Astrocyte (in vitro differentiated cells and primary cell): ENCODE results near the gene MAPK11. TPM values are rescaled to one million over a fixed set of nuclear protein-coding genes. Genes with fewer than 3 reads are reported as not detected.

ENCODE experiments used
- DNase-seq: peaks from one replicate; pipeline ENCODE4 v3.0.0-alpha.2; 2010; ENCODE audit warnings: low read depth
- FAIRE-seq: peaks from 2 replicates; lab custom pipeline; 2011; peaks lifted over from hg19 to GRCh38; lab: Jason Lieb, UNC
- H2AFZ ChIP-seq: 2 replicates; pipeline ENCODE4 v1.6.0; 2012; ENCODE audit warnings: low read depth, low read length, inconsistent platforms
- H3K27ac ChIP-seq: 2 replicates; pipeline ENCODE4 v1.5.1; 2011; ENCODE audit warnings: low read depth, low read length, inconsistent platforms
- H3K27me3 ChIP-seq: 2 replicates; pipeline ENCODE4 v1.6.0; 2011; ENCODE audit warnings: low read length, inconsistent platforms; ENCODE audit not compliant: insufficient read depth
- H3K36me3 ChIP-seq: 2 replicates; pipeline ENCODE4 v1.5.1; 2011; ENCODE audit warnings: low read length, inconsistent platforms; ENCODE audit not compliant: insufficient read depth
- H3K4me1 ChIP-seq: 2 replicates; pipeline ENCODE4 v1.5.1; 2011; ENCODE audit warnings: low read length, inconsistent platforms; ENCODE audit not compliant: insufficient read depth
- H3K4me2 ChIP-seq: 2 replicates; pipeline ENCODE4 v1.6.0; 2012; ENCODE audit warnings: low read length, inconsistent platforms
- H3K4me3 ChIP-seq: 2 replicates; pipeline ENCODE4 v1.5.1; 2011; ENCODE audit warnings: low read depth, mild to moderate bottlenecking, low read length, inconsistent platforms; ENCODE audit not compliant: insufficient read depth
- H3K79me2 ChIP-seq: 2 replicates; pipeline ENCODE4 v1.6.0; 2012; ENCODE audit warnings: mild to moderate bottlenecking, low read length, inconsistent platforms; ENCODE audit not compliant: insufficient read depth
- H3K9ac ChIP-seq: 2 replicates; pipeline ENCODE4 v1.6.0; 2012; ENCODE audit warnings: mild to moderate bottlenecking, low read length, inconsistent platforms
- H3K9me3 ChIP-seq: 2 replicates; pipeline ENCODE4 v1.5.1; 2012; ENCODE audit warnings: low read depth, mild to moderate bottlenecking, low read length, inconsistent platforms; ENCODE audit not compliant: insufficient read depth
- H4K20me1 ChIP-seq: 2 replicates; pipeline ENCODE4 v1.6.0; 2012; ENCODE audit warnings: low read length, inconsistent platforms; ENCODE audit not compliant: insufficient read depth
- H3K27ac Mint-ChIP-seq: one replicate; pipeline ENCODE4 v1.8.0; 2021; ENCODE audit warnings: mild to moderate bottlenecking, mixed read lengths; ENCODE audit not compliant: unreplicated experiment
- H3K27me3 Mint-ChIP-seq: one replicate; pipeline ENCODE4 v1.8.0; 2021; ENCODE audit warnings: low read depth, mixed read lengths; ENCODE audit not compliant: unreplicated experiment
- H3K36me3 Mint-ChIP-seq: one replicate; pipeline ENCODE4 v1.8.0; 2021; ENCODE audit warnings: low read depth, mixed read lengths; ENCODE audit not compliant: unreplicated experiment
- H3K4me1 Mint-ChIP-seq: one replicate; pipeline ENCODE4 v1.8.0; 2021; ENCODE audit warnings: low read depth, mixed read lengths; ENCODE audit not compliant: unreplicated experiment
- H3K4me3 Mint-ChIP-seq: one replicate; pipeline ENCODE4 v1.8.0; 2021; ENCODE audit warnings: mild to moderate bottlenecking, moderate library complexity, mixed read lengths; ENCODE audit not compliant: unreplicated experiment
- H3K9me3 Mint-ChIP-seq: one replicate; pipeline ENCODE4 v1.8.0; 2021; ENCODE audit warnings: mild to moderate bottlenecking, mixed read lengths; ENCODE audit not compliant: unreplicated experiment
- CTCF ChIP-seq: IDR thresholded peaks from 2 replicates; pipeline ENCODE4 v1.5.1; 2011; ENCODE audit warnings: low read depth, mild to moderate bottlenecking, inconsistent platforms, low read length, moderate library complexity; ENCODE audit not compliant: insufficient read depth
- EZH2 ChIP-seq: IDR thresholded peaks from 2 replicates; pipeline ENCODE4 v1.6.1; 2012; ENCODE audit warnings: mild to moderate bottlenecking, low read length, inconsistent platforms; ENCODE audit not compliant: insufficient read depth
- total RNA-seq: library from RNA; stranded (reverse); gene quantifications from 2 replicates; pipeline ENCODE4 v1.2.1, GENCODE V29; 2021

The MAPK11 gene
- total RNA-seq, 1 donor from 2014 or later: 19.6 TPM

DNA sequence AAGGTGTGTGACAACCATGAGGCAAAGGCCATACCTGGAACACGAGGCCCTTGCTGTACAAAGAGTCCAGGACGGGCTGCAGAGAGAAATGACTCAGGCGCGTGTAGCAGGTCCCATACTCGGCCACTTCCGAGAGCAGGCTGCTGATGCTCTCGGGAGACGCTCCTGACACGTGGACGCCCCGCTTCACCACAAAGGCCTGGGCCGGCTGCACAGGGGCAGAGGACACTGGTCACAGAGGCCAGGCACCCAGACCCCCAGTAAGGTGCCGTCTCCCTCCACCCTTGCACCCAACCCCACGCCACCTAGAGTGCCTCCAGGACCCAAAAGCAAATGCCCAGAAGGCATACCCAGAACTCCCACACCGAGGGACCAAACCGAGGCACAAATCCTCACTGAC lies 40.8 kb downstream of the MAPK11 start:
- no peak overlapping the region for H3K4me3 Mint-ChIP-seq
- H3K9ac ChIP-seq: no peak overlapping the region
- H3K9me3 Mint-ChIP-seq: no peaks in the 10 kb centered on the region
- no peak overlapping the region for H3K27ac Mint-ChIP-seq
- no peak overlapping the region for H3K4me3 ChIP-seq
- H3K27ac ChIP-seq: no peak overlapping the region
- no peak overlapping the region for H2AFZ ChIP-seq
- TF ChIP-seq EZH2 (no peak), CTCF (no peak)
- peaks cover 15% of the 10 kb centered on the region for H3K36me3 Mint-ChIP-seq
- DNase-seq (no peak), FAIRE-seq (no peak)
- peaks cover 42% of the 10 kb centered on the region for H4K20me1 ChIP-seq
- no peaks in the 10 kb centered on the region for H3K36me3 ChIP-seq
- no peaks in the 10 kb centered on the region for H3K4me1 Mint-ChIP-seq
- no peaks in the 10 kb centered on the region for H3K27me3 ChIP-seq
- no peaks in the 10 kb centered on the region for H3K27me3 Mint-ChIP-seq
- H3K9me3 ChIP-seq: no peaks in the 10 kb centered on the region
- H3K4me1 ChIP-seq: no peaks in the 10 kb centered on the region
- no peak overlapping the region for H3K4me2 ChIP-seq
- peaks cover 17% of the 10 kb centered on the region for H3K79me2 ChIP-seq

DNA sequence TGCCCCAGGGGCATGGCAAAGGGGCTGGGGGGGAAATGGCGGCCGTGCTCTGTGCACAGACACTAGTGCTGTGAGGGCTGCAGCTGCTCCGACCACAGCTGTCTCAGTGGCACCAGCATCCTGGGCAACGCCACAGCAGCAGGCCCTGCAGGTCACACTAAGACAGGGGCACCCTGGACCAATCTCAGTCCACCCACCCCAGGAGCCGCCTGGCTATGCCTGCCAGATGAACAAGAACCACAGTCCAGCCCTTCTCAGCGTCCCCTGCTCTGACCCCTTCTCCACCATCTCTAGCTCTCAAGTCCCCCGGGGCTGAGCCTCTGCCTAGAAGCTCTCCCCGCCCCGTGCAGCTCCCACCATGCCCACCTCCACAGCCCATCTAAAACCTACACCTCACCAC lies 41.8 kb downstream of the MAPK11 start:
- Mint-ChIP-seq H3K36me3 (peaks cover 18% of the 10 kb centered on the region), H3K4me1 (no peaks in the 10 kb centered on the region), H3K27ac (peak overlapping the region; percentile 31), H3K27me3 (no peaks in the 10 kb centered on the region), H3K4me3 (no peak overlapping the region), H3K9me3 (no peaks in the 10 kb centered on the region)
- no peak overlapping the region for H2AFZ ChIP-seq
- no peak overlapping the region for H3K4me2 ChIP-seq
- H3K27ac ChIP-seq: no peak overlapping the region
- H3K4me1 ChIP-seq: no peaks in the 10 kb centered on the region
- H4K20me1 ChIP-seq: peaks cover 32% of the 10 kb centered on the region
- no peak for FAIRE-seq
- no peaks in the 10 kb centered on the region for H3K9me3 ChIP-seq
- no peak for DNase-seq
- H3K27me3 ChIP-seq: no peaks in the 10 kb centered on the region
- H3K79me2 ChIP-seq: peaks cover 7% of the 10 kb centered on the region
- H3K4me3 ChIP-seq: no peak overlapping the region
- H3K9ac ChIP-seq: no peak overlapping the region
- H3K36me3 ChIP-seq: peaks cover 2% of the 10 kb centered on the region
- TF ChIP-seq CTCF (no peak), EZH2 (no peak)

- FAIRE-seq (no peak), DNase-seq (no peak)
- Histone ChIP-seq H3K9ac (no peak overlapping the region), H3K27me3 (no peaks in the 10 kb centered on the region), H2AFZ (no peak overlapping the region), H3K4me2 (no peak overlapping the region), H3K9me3 (no peaks in the 10 kb centered on the region), H4K20me1 (peaks cover 36% of the 10 kb centered on the region), H3K36me3 (peaks cover 7% of the 10 kb centered on the region), H3K4me3 (no peak overlapping the region), H3K4me1 (no peaks in the 10 kb centered on the region), H3K27ac (no peak overlapping the region), H3K79me2 (no peaks in the 10 kb centered on the region)
- Mint-ChIP-seq H3K4me1 (peaks cover 2% of the 10 kb centered on the region), H3K4me3 (no peak overlapping the region), H3K27me3 (no peaks in the 10 kb centered on the region), H3K9me3 (no peaks in the 10 kb centered on the region), H3K27ac (no peak overlapping the region), H3K36me3 (peaks cover 20% of the 10 kb centered on the region)
- no peak for TF ChIP-seq EZH2
- TF ChIP-seq CTCF: no peak
Observed at GRCh38 chr22:50227579-50228215, 42.5 kb downstream of the MAPK11 start.
